ENCODE results near the gene RNF224. TPM values are rescaled to one million over a fixed set of nuclear protein-coding genes. Genes with fewer than 3 reads are reported as not detected.
A peak's percentile ranks its signal among the peaks of the same experiment; 100 is the strongest.
"Not testable (repeated sequence)": the region's sequence is repeated elsewhere in the genome, so short reads cannot be mapped to it uniquely, and the experiment has no call there.

RNF224 gene
- total RNA-seq, 4 donors from 2014 or later: 0.34 to 2.0 (median 1.1) TPM

- peaks cover 19% of the 10 kb centered on the region for H3K36me3 ChIP-seq
- H3K27me3 ChIP-seq: no peaks in the 10 kb centered on the region
- TF ChIP-seq CTCF (IDR thresholded peaks at IDR 0.05) (no peak), EP300 (IDR thresholded peaks at IDR 0.05) (no peak), POLR2AphosphoS5 (IDR thresholded peaks at IDR 0.05) (no peak), POLR2A (IDR thresholded peaks at IDR 0.05) (no peak)
- peak overlapping the region; percentile 93 for H3K4me3 ChIP-seq
- no peaks in the 10 kb centered on the region for H3K9me3 ChIP-seq
- H3K4me1 ChIP-seq: peaks cover 29% of the 10 kb centered on the region
- no peak for DNase-seq (ENCODE audit: low spot score in 2 of 2)
- 90% methylated on average over 6 of the region's 15 CpGs for WGBS
- no peak overlapping the region for H3K27ac ChIP-seq
Observed at GRCh38 chr9:137256362-137256761, 29.1 kb downstream of the RNF224 start.

- DNase-seq (ENCODE audit: low spot score in 2 of 2): no peak
- 92% methylated on average over 4 of the region's 15 CpGs for WGBS
- Histone ChIP-seq H3K27ac (no peak overlapping the region), H3K9me3 (no peaks in the 10 kb centered on the region), H3K4me1 (peaks cover 30% of the 10 kb centered on the region), H3K36me3 (peaks cover 19% of the 10 kb centered on the region), H3K27me3 (no peaks in the 10 kb centered on the region), H3K4me3 (peak overlapping the region; percentile 93)
- TF ChIP-seq POLR2A (IDR thresholded peaks at IDR 0.05) (no peak), POLR2AphosphoS5 (IDR thresholded peaks at IDR 0.05) (no peak), CTCF (IDR thresholded peaks at IDR 0.05) (no peak), EP300 (IDR thresholded peaks at IDR 0.05) (no peak)
Observed at GRCh38 chr9:137256856-137257255, 29.6 kb downstream of the RNF224 start.

DNA sequence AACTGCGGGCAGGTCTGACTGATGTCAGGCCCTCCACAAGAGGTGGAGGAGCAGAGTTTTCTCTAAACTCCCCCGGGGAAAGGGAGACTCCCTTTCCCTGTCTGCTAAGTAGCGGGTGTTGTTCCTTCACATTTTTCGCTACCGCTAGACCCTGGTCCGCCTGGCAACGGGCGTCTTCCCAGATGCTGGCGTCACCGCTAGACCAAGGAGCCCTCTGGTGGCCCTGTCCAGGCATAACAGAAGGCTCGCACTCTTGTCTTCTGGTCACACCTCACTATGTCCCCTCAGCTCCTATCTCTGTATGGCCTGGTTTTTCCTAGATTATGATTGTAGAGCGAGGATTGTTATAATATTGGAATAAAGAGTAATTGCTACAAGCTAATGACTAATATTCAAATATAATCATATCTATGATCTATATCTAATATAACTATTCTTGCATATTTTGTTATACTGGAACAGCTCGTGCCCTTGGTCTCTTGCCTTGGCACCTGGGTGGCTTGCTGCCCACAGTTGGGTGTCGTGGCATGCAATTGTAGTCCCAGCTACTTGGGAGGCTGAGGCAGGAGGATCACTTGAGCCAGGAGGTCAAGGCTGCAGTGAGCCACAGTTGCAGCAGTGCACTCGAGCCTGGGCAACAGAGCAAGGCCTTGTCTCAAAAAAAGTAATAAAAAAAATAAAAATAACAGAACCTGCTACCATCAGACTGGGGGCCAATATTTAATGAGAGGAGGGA lies 35.0 kb downstream of the RNF224 start:
- not testable (repeated sequence) for H3K4me1 ChIP-seq, H3K27ac ChIP-seq, H3K4me3 ChIP-seq, H3K9me3 ChIP-seq, H3K27me3 ChIP-seq
- peak in 1 of 2 donors; percentile 44 for DNase-seq (ENCODE audit: low spot score in 2 of 2)
- peak in 1 of 2 donors; percentile 39 for TF ChIP-seq CTCF (IDR thresholded peaks at IDR 0.05)
- WGBS: 47% methylated on average over 8 of the region's 15 CpGs
- H3K36me3 ChIP-seq: peaks cover 48% of the 10 kb centered on the region

DNA sequence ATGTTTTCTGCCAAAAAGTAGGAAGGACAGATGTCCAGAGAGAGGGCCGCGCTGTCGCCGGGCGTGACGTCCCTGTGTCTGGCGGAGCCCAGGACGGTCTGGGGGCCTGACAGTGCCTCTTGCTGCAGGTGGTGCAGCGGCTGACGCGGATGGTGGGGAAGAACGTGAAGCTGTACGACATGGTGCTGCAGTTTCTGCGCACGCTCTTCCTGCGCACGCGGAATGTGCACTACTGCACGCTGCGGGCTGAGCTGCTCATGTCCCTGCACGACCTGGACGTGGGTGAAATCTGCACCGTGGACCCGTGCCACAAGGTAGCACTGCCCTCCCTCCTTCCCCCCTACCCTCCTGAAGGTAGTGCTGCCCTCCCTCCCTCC lies 35.6 kb downstream of the RNF224 start:
- 92% methylated on average over 24 of the region's 24 CpGs for WGBS
- Histone ChIP-seq H3K36me3 (peaks cover 49% of the 10 kb centered on the region), H3K27ac (no peak overlapping the region), H3K4me3 (no peak overlapping the region), H3K4me1 (peaks cover 5% of the 10 kb centered on the region), H3K9me3 (no peaks in the 10 kb centered on the region), H3K27me3 (no peaks in the 10 kb centered on the region)
- peak in 1 of 2 donors; percentile 64 for DNase-seq (ENCODE audit: low spot score in 2 of 2)
- TF ChIP-seq CTCF (IDR thresholded peaks at IDR 0.05) (no peak), POLR2AphosphoS5 (IDR thresholded peaks at IDR 0.05) (no peak), POLR2A (IDR thresholded peaks at IDR 0.05) (no peak), EP300 (IDR thresholded peaks at IDR 0.05) (no peak)

DNA sequence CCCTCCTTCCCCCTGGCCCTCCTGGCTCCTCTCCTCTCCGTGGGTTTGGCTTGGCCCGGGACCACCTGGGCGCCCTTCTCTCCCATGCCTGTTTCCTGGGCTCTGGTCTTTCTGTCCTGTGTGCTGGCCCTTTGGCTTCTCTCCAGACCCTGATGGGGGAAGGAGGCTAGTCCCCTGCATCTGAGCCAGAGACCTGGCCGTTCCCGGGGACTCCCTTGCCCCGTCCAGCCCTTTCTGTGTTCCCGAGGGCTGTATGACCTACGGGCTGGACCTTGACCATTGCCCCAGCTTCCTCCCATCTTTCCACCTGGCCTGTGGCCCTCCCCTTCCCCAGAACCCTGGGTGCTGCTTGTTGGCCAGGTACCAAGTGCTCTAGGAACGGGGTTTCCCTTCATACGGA lies 36.2 kb downstream of the RNF224 start:
- 81% methylated on average over 10 of the region's 10 CpGs for WGBS
- Histone ChIP-seq H3K27me3 (no peaks in the 10 kb centered on the region), H3K9me3 (no peaks in the 10 kb centered on the region), H3K27ac (no peak overlapping the region), H3K4me1 (peaks cover 8% of the 10 kb centered on the region), H3K4me3 (no peak overlapping the region), H3K36me3 (peaks cover 53% of the 10 kb centered on the region)
- TF ChIP-seq EP300 (IDR thresholded peaks at IDR 0.05) (no peak), POLR2AphosphoS5 (IDR thresholded peaks at IDR 0.05) (no peak), CTCF (IDR thresholded peaks at IDR 0.05) (no peak), POLR2A (IDR thresholded peaks at IDR 0.05) (no peak)
- DNase-seq (ENCODE audit: low spot score in 2 of 2): no peak

Data from suprapubic skin (tissue), 4 donors.